Skeletal muscle cell (primary cell): ENCODE measurements around the gene ABLIM2.

ENCODE experiments used
- DNase-seq: peaks from one replicate; pipeline ENCODE4 v3.0.0-alpha.2; 2010; ENCODE audit warnings: low read depth
- H3K4me3 ChIP-seq: 2 replicates; pipeline ENCODE4 v1.5.1; 2011; ENCODE audit warnings: low read depth, mild to moderate bottlenecking, control low read depth, low read length, moderate library complexity

ABLIM2 gene

GRCh38 chr4:8128100-8128856, 30.3 kb downstream of the ABLIM2 start:
- DNase-seq = no peak
- H3K4me3 ChIP-seq = no peak overlapping the region

- DNase-seq = no peak
- H3K4me3 ChIP-seq = no peak overlapping the region
Measured at GRCh38 chr4:8127051-8127826, 31.4 kb downstream of the ABLIM2 start.

- no peak overlapping the region for H3K4me3 ChIP-seq
- DNase-seq = no peak
Measured at GRCh38 chr4:8126523-8126922, 32.1 kb downstream of the ABLIM2 start.

- DNase-seq = no peak
- no peak overlapping the region for H3K4me3 ChIP-seq
Measured at GRCh38 chr4:8125526-8126056, 33.0 kb downstream of the ABLIM2 start.

GRCh38 chr4:8123870-8124269, 34.7 kb downstream of the ABLIM2 start:
- no peak overlapping the region for H3K4me3 ChIP-seq
- no peak for DNase-seq

- H3K4me3 ChIP-seq = no peak overlapping the region
- no peak for DNase-seq
Measured at GRCh38 chr4:8123389-8123788, 35.2 kb downstream of the ABLIM2 start.

GRCh38 chr4:8122746-8123145, 35.9 kb downstream of the ABLIM2 start:
- no peak overlapping the region for H3K4me3 ChIP-seq
- no peak for DNase-seq

GRCh38 chr4:8121292-8122015, 37.2 kb downstream of the ABLIM2 start:
- DNase-seq = no peak
- H3K4me3 ChIP-seq = no peak overlapping the region

- no peak overlapping the region for H3K4me3 ChIP-seq
Measured at GRCh38 chr4:8120501-8120900, 38.1 kb downstream of the ABLIM2 start.

GRCh38 chr4:8119877-8120276, 38.7 kb downstream of the ABLIM2 start:
- H3K4me3 ChIP-seq = no peak overlapping the region

More at GRCh38 chr4:8120501-8120900, 38.1 kb downstream of the ABLIM2 start:
- DNase-seq = no peak

GRCh38 chr4:8118531-8118930, 40.1 kb downstream of the ABLIM2 start:
- no peak for DNase-seq
- no peak overlapping the region for H3K4me3 ChIP-seq

More at GRCh38 chr4:8119877-8120276, 38.7 kb downstream of the ABLIM2 start:
- DNase-seq = no peak

GRCh38 chr4:8118035-8118434, 40.6 kb downstream of the ABLIM2 start:
- DNase-seq = no peak
- no peak overlapping the region for H3K4me3 ChIP-seq

GRCh38 chr4:8117278-8117682, 41.3 kb downstream of the ABLIM2 start:
- H3K4me3 ChIP-seq = no peak overlapping the region
- DNase-seq = no peak

- DNase-seq = no peak
- no peak overlapping the region for H3K4me3 ChIP-seq
Measured at GRCh38 chr4:8115916-8116315, 42.7 kb downstream of the ABLIM2 start.

GRCh38 chr4:8115203-8115520, 43.5 kb downstream of the ABLIM2 start:
- DNase-seq = no peak

GRCh38 chr4:8114456-8115202, 44.0 kb downstream of the ABLIM2 start:
- DNase-seq = no peak
- no peak overlapping the region for H3K4me3 ChIP-seq

More at GRCh38 chr4:8115203-8115520, 43.5 kb downstream of the ABLIM2 start:
- no peak overlapping the region for H3K4me3 ChIP-seq

- no peak overlapping the region for H3K4me3 ChIP-seq
- no peak for DNase-seq
Measured at GRCh38 chr4:8113611-8114377, 44.8 kb downstream of the ABLIM2 start.

GRCh38 chr4:8112672-8113071, 45.9 kb downstream of the ABLIM2 start:
- no peak for DNase-seq
- no peak overlapping the region for H3K4me3 ChIP-seq
